Measurements from ENCODE around the gene EHBP1.

DNA sequence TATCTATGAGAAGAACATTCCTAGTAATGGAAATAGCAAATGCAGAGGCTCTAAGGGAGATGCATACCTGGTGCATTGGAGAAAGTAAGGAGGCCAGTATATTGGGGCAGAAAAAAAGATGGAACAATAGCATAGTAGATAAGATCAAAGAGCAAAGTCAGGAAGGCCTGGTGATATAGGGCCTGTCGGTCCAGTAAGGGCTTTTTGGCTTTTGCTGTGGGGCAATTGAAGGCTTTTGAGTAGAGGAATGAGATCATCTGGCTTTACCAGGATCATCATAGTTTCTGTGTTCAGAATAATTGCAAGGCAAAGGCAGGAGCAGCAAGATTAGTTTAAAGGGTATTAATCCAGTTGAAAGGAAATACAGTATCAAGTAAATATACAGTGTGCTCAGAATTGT, 111.8 kb downstream of the EHBP1 start:
- TF ChIP-seq TAF1 (IDR thresholded peaks at IDR 0.05; ENCODE audit: low read depth) = no peak
- TF ChIP-seq, protein P1, sequence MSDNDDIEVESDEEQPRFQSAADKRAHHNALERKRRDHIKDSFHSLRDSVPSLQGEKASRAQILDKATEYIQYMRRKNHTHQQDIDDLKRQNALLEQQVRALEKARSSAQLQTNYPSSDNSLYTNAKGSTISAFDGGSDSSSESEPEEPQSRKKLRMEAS (IDR thresholded peaks at IDR 0.05) = no peak
- TF ChIP-seq ZBTB7A (IDR thresholded peaks at IDR 0.05; ENCODE audit: low read depth) = no peak
- TF ChIP-seq EP300 (IDR thresholded peaks at IDR 0.05; ENCODE audit: borderline replicate concordance) = no peak
- no peak for TF ChIP-seq FOXM1 (IDR thresholded peaks at IDR 0.05; ENCODE audit: borderline replicate concordance, low read depth)
- no peak for TF ChIP-seq RAD21 (IDR thresholded peaks at IDR 0.05; ENCODE audit: low read depth)
- TF ChIP-seq CREB1 (IDR thresholded peaks at IDR 0.05; ENCODE audit: low read depth) = no peak
- TF ChIP-seq, protein P2, sequence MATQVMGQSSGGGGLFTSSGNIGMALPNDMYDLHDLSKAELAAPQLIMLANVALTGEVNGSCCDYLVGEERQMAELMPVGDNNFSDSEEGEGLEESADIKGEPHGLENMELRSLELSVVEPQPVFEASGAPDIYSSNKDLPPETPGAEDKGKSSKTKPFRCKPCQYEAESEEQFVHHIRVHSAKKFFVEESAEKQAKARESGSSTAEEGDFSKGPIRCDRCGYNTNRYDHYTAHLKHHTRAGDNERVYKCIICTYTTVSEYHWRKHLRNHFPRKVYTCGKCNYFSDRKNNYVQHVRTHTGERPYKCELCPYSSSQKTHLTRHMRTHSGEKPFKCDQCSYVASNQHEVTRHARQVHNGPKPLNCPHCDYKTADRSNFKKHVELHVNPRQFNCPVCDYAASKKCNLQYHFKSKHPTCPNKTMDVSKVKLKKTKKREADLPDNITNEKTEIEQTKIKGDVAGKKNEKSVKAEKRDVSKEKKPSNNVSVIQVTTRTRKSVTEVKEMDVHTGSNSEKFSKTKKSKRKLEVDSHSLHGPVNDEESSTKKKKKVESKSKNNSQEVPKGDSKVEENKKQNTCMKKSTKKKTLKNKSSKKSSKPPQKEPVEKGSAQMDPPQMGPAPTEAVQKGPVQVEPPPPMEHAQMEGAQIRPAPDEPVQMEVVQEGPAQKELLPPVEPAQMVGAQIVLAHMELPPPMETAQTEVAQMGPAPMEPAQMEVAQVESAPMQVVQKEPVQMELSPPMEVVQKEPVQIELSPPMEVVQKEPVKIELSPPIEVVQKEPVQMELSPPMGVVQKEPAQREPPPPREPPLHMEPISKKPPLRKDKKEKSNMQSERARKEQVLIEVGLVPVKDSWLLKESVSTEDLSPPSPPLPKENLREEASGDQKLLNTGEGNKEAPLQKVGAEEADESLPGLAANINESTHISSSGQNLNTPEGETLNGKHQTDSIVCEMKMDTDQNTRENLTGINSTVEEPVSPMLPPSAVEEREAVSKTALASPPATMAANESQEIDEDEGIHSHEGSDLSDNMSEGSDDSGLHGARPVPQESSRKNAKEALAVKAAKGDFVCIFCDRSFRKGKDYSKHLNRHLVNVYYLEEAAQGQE (IDR thresholded peaks at IDR 0.05; ENCODE audit: low read depth) = no peak
- TF ChIP-seq YY1 (IDR thresholded peaks at IDR 0.05; ENCODE audit: low read depth) = no peak
